Keratinocyte (primary cell): ENCODE measurements around the gene ANGPTL8. TPM values are rescaled to one million over a fixed set of nuclear protein-coding genes. Genes with fewer than 3 reads are reported as not detected.

Experiments used
- DNase-seq: peaks from one replicate; pipeline ENCODE4 v3.0.0-alpha.2; 2011; ENCODE audit warnings: low read depth, missing footprints, low spot score
- FAIRE-seq: peaks from 2 replicates; lab custom pipeline; 2011; peaks lifted over from hg19 to GRCh38; lab: Jason Lieb, UNC
- H2AFZ ChIP-seq: 2 replicates; pipeline ENCODE4 v1.6.0; 2012; ENCODE audit warnings: low read length, control low read depth, inconsistent platforms; ENCODE audit not compliant: control insufficient read depth
- H3K27ac ChIP-seq: 2 replicates; pipeline ENCODE4 v1.5.1; 2011; ENCODE audit warnings: low read length; ENCODE audit not compliant: control insufficient read depth, insufficient read depth
- H3K27me3 ChIP-seq: 3 replicates; pipeline ENCODE4 v1.6.0; 2011; ENCODE audit warnings: low read length; ENCODE audit not compliant: control insufficient read depth, insufficient read depth; ENCODE audit errors: extremely low read depth
- H3K36me3 ChIP-seq, 2 experiments: 2 replicates in 1 of 2; 3 replicates in 1 of 2; pipeline ENCODE4 v1.5.1; 2011; ENCODE audit warnings: low read length in 2 of 2, mild to moderate bottlenecking in 1 of 2; ENCODE audit not compliant: control insufficient read depth in 2 of 2, insufficient read depth in 2 of 2; ENCODE audit errors: extremely low read depth in 1 of 2
- H3K4me1 ChIP-seq: 3 replicates; pipeline ENCODE4 v1.5.1; 2011; ENCODE audit warnings: low read length; ENCODE audit not compliant: control insufficient read depth, insufficient read depth; ENCODE audit errors: extremely low read depth
- H3K4me2 ChIP-seq: 3 replicates; pipeline ENCODE4 v1.6.0; 2011; ENCODE audit warnings: low read depth, low read length; ENCODE audit not compliant: control insufficient read depth, insufficient read depth; ENCODE audit errors: extremely low read depth
- H3K4me3 ChIP-seq, 3 experiments: fragments of 200-600 bp in 1 of 3; sonication (generic) in 1 of 3; 2 replicates in 2 of 3; 3 replicates in 1 of 3; pipeline ENCODE4 v1.5.1; 2011 to 2016; ENCODE audit warnings: low read length in 3 of 3, mild to moderate bottlenecking in 3 of 3, control low read depth in 2 of 3, inconsistent platforms in 1 of 3, low read depth in 1 of 3, mixed read lengths in 1 of 3, mixed run types in 1 of 3, moderate library complexity in 1 of 3; ENCODE audit not compliant: control insufficient read depth in 2 of 3, insufficient read depth in 2 of 3; ENCODE audit errors: extremely low read depth in 1 of 3
- H3K79me2 ChIP-seq: 2 replicates; pipeline ENCODE4 v1.6.0; 2012; ENCODE audit warnings: low read length; ENCODE audit not compliant: control insufficient read depth, insufficient read depth
- H3K9ac ChIP-seq: 3 replicates; pipeline ENCODE4 v1.6.0; 2011; ENCODE audit warnings: low read length; ENCODE audit not compliant: control insufficient read depth, insufficient read depth; ENCODE audit errors: extremely low read depth
- H3K9me1 ChIP-seq: 3 replicates; pipeline ENCODE4 v1.6.0; 2011; ENCODE audit warnings: low read length; ENCODE audit not compliant: control insufficient read depth, insufficient read depth; ENCODE audit errors: extremely low read depth
- H3K9me3 ChIP-seq: 2 replicates; pipeline ENCODE4 v1.5.1; 2012; ENCODE audit warnings: low read depth, low read length; ENCODE audit not compliant: control insufficient read depth
- H4K20me1 ChIP-seq: 3 replicates; pipeline ENCODE4 v1.6.0; 2011; ENCODE audit warnings: low read length; ENCODE audit not compliant: control insufficient read depth, insufficient read depth; ENCODE audit errors: extremely low read depth
- EZH2 ChIP-seq: IDR thresholded peaks from one replicate; pipeline ENCODE4 v1.6.1; 2012; ENCODE audit warnings: inconsistent platforms, mild to moderate bottlenecking, low read length, moderate library complexity
- dilution Hi-C: fragments of 300-500 bp; cut with MboI; formaldehyde crosslinking; loops from one replicate; pipeline ENCODE4 v1.7.0; 2020; ENCODE audit warnings: low sequenced_read_pairs; ENCODE audit not compliant: extremely low pct_ligation_motif_present
- polyA plus RNA-seq, 5 experiments: library from polyadenylated mRNA; depleted of rRNA in 3 of 5; stranded (reverse) in 3 of 5; stranded (forward) in 1 of 5; unstranded in 1 of 5; fragments of >200 nt; gene quantifications; 1 replicate in 1 of 5; 2 replicates in 3 of 5; 3 replicates in 1 of 5; pipeline versions ENCODE4 v1.2.1 to v1.2.3, GENCODE V29; 2011 to 2012; ENCODE audit warnings: missing spikeins in 2 of 5, low read depth in 1 of 5, low replicate concordance in 1 of 5
- TF ChIP-seq, protein P1 (sequence below), 3 experiments: IDR thresholded peaks in 1 of 3; conservative IDR thresholded peaks in 1 of 3; optimal IDR thresholded peaks in 1 of 3; 2 replicates in 2 of 3; 3 replicates in 1 of 3; pipeline versions ENCODE3 to v1.5.1; 2011; ENCODE audit warnings: low read length in 3 of 3, mild to moderate bottlenecking in 3 of 3, moderate library complexity in 2 of 3, control low read depth in 1 of 3, inconsistent platforms in 1 of 3; ENCODE audit not compliant: insufficient read depth in 2 of 3; ENCODE audit errors: extremely low read depth in 1 of 3

Gene ANGPTL8
- polyA plus RNA-seq, 1 donor (not counting 4 experiments of a cell fraction or from before 2014, with no cell fraction given), result 0.18 TPM

GRCh38 chr19:11257846-11258380 is 18.5 kb downstream of the ANGPTL8 start:
- no peak overlapping the region for H3K27ac ChIP-seq
- H3K79me2 ChIP-seq, result no peaks in the 10 kb centered on the region
- dilution Hi-C loops, result no loop called here
- peaks cover 0 to 2% of the 10 kb centered on the region in 2 experiments for H3K36me3 ChIP-seq
- no peaks in the 10 kb centered on the region for H4K20me1 ChIP-seq
- H3K9ac ChIP-seq, result no peak overlapping the region
- H3K4me1 ChIP-seq, result peaks cover 2% of the 10 kb centered on the region
- no peaks in the 10 kb centered on the region for H3K9me1 ChIP-seq
- DNase-seq (no peak), FAIRE-seq (no peak)
- H2AFZ ChIP-seq, result no peak overlapping the region
- no peak for TF ChIP-seq EZH2
- TF ChIP-seq, protein P1, sequence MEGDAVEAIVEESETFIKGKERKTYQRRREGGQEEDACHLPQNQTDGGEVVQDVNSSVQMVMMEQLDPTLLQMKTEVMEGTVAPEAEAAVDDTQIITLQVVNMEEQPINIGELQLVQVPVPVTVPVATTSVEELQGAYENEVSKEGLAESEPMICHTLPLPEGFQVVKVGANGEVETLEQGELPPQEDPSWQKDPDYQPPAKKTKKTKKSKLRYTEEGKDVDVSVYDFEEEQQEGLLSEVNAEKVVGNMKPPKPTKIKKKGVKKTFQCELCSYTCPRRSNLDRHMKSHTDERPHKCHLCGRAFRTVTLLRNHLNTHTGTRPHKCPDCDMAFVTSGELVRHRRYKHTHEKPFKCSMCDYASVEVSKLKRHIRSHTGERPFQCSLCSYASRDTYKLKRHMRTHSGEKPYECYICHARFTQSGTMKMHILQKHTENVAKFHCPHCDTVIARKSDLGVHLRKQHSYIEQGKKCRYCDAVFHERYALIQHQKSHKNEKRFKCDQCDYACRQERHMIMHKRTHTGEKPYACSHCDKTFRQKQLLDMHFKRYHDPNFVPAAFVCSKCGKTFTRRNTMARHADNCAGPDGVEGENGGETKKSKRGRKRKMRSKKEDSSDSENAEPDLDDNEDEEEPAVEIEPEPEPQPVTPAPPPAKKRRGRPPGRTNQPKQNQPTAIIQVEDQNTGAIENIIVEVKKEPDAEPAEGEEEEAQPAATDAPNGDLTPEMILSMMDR (optimal IDR thresholded peaks at IDR 0.05 in 1 of 3, IDR thresholded peaks at IDR 0.05 in 1 of 3, conservative IDR thresholded peaks at IDR 0.05 in 1 of 3; ENCODE audit: extremely low read depth in 1 of 3, insufficient read depth in 2 of 3, low read length in 3 of 3), result no peak
- H3K4me2 ChIP-seq, result no peak overlapping the region
- H3K4me3 ChIP-seq, result no peak overlapping the region
- H3K27me3 ChIP-seq, result no peaks in the 10 kb centered on the region
- no peaks in the 10 kb centered on the region for H3K9me3 ChIP-seq

GRCh38 chr19:11260996-11261395 is 21.6 kb downstream of the ANGPTL8 start:
- no peaks in the 10 kb centered on the region for H3K36me3 ChIP-seq
- TF ChIP-seq EZH2, result no peak
- TF ChIP-seq, protein P1 (optimal IDR thresholded peaks at IDR 0.05 in 1 of 3, IDR thresholded peaks at IDR 0.05 in 1 of 3, conservative IDR thresholded peaks at IDR 0.05 in 1 of 3; ENCODE audit: extremely low read depth in 1 of 3, insufficient read depth in 2 of 3, low read length in 3 of 3), result no peak
- H4K20me1 ChIP-seq, result no peaks in the 10 kb centered on the region
- FAIRE-seq (no peak), DNase-seq (no peak)
- no peaks in the 10 kb centered on the region for H3K9me1 ChIP-seq
- no peaks in the 10 kb centered on the region for H3K79me2 ChIP-seq
- no peaks in the 10 kb centered on the region for H3K9me3 ChIP-seq
- peaks cover 19% of the 10 kb centered on the region for H3K4me1 ChIP-seq
- no peak overlapping the region for H2AFZ ChIP-seq
- H3K9ac ChIP-seq, result no peak overlapping the region
- H3K27me3 ChIP-seq, result no peaks in the 10 kb centered on the region
- no peak overlapping the region for H3K4me2 ChIP-seq
- H3K4me3 ChIP-seq, result no peak overlapping the region
- no peak overlapping the region for H3K27ac ChIP-seq
- dilution Hi-C loops, result no loop called here
